Tibial artery (tissue), 4 donors: ENCODE results near the gene THEM4.

Source experiments
- DNase-seq, 2 donors: peaks; one replicate each; pipeline ENCODE4 v3.0.0-alpha.2; 2019
- H3K27ac ChIP-seq, 2 donors: fragments of 200-600 bp; sonication (generic) in 1 of 2; 1 replicate in 1 of 2; 2 replicates in 1 of 2; pipeline ENCODE4 v1.5.1; 2018 to 2019; ENCODE audit warnings: mild to moderate bottlenecking in 1 of 2
- H3K27me3 ChIP-seq, 2 donors: fragments of 200-600 bp; sonication (generic) in 1 of 2; one replicate each; pipeline versions ENCODE4 v1.5.1 to v1.6.0; 2016 to 2019
- H3K36me3 ChIP-seq, 3 donors: fragments of 200-600 bp; sonication (generic) in 2 of 3; one replicate each; pipeline ENCODE4 v1.5.1; 2016 to 2019; ENCODE audit warnings: mild to moderate bottlenecking in 2 of 3
- H3K4me1 ChIP-seq, 4 donors: fragments of 200-600 bp; sonication (generic) in 2 of 4; 1 replicate in 3 of 4; 2 replicates in 1 of 4; pipeline ENCODE4 v1.5.1; 2016 to 2019
- H3K4me3 ChIP-seq, 2 donors: fragments of 200-600 bp; sonication (generic) in 1 of 2; 1 replicate in 1 of 2; 2 replicates in 1 of 2; pipeline ENCODE4 v1.5.1; 2018 to 2019; ENCODE audit warnings: mild to moderate bottlenecking in 2 of 2
- H3K9me3 ChIP-seq, 3 donors: fragments of 200-600 bp; sonication (generic) in 1 of 3; one replicate each; pipeline ENCODE4 v1.5.1; 2016 to 2019
- CTCF ChIP-seq, 2 experiments: fragments of 200-600 bp in 1 of 2; fragments of 450-650 bp in 1 of 2; IDR thresholded peaks; one replicate each; pipeline ENCODE4 v1.5.1; 2017 to 2019; ENCODE audit warnings: antibody characterized with exemption in 2 of 2, mild to moderate bottlenecking in 1 of 2, moderate library complexity in 1 of 2
- intact Hi-C: fragments of 100-400 bp; cut with DNase I; formaldehyde crosslinking; loops from one replicate; pipeline ENCODE4 v1.15.0; 2023; ENCODE audit warnings: low total_unique reads

Gene THEM4

GRCh38 chr1:151916726-151917370 is 7.5 kb upstream of the THEM4 start:
- no peak overlapping the region for H3K4me3 ChIP-seq
- TF ChIP-seq CTCF (IDR thresholded peaks at IDR 0.05) = no peak

GRCh38 chr1:151915061-151915686 is 5.9 kb upstream of the THEM4 start:
- TF ChIP-seq CTCF (IDR thresholded peaks at IDR 0.05) = no peak
- no peak for DNase-seq
- intact Hi-C loops = no loop called here
- no peaks in the 10 kb centered on the region for H3K27me3 ChIP-seq
- H3K27ac ChIP-seq = peak overlapping the region in 1 of 2 donors; percentile 14
- no peak overlapping the region for H3K4me3 ChIP-seq
- H3K36me3 ChIP-seq = no peaks in the 10 kb centered on the region
- no peaks in the 10 kb centered on the region for H3K9me3 ChIP-seq
- H3K4me1 ChIP-seq = peaks cover 0 to 1% (median 0%) of the 10 kb centered on the region in 4 donors

More at GRCh38 chr1:151916726-151917370, 7.5 kb upstream of the THEM4 start:
- Histone ChIP-seq H3K27ac (no peak overlapping the region), H3K4me1 (no peaks in the 10 kb centered on the region), H3K27me3 (no peaks in the 10 kb centered on the region), H3K36me3 (no peaks in the 10 kb centered on the region), H3K9me3 (no peaks in the 10 kb centered on the region)
- no peak for DNase-seq
- intact Hi-C loops = no loop called here

GRCh38 chr1:151914076-151914475 is 4.8 kb upstream of the THEM4 start:
- DNase-seq = no peak
- Histone ChIP-seq H3K36me3 (no peaks in the 10 kb centered on the region), H3K4me1 (peaks cover 0 to 5% (median 2%) of the 10 kb centered on the region in 4 donors), H3K27ac (no peak overlapping the region), H3K27me3 (no peaks in the 10 kb centered on the region), H3K9me3 (no peaks in the 10 kb centered on the region), H3K4me3 (no peak overlapping the region)
- intact Hi-C loops = no loop called here
- no peak for TF ChIP-seq CTCF (IDR thresholded peaks at IDR 0.05)

GRCh38 chr1:151912973-151913372 is 3.7 kb upstream of the THEM4 start:
- peaks cover 0 to 15% (median 8%) of the 10 kb centered on the region in 4 donors for H3K4me1 ChIP-seq
- no peak overlapping the region for H3K4me3 ChIP-seq
- intact Hi-C loops = no loop called here
- DNase-seq = no peak
- TF ChIP-seq CTCF (IDR thresholded peaks at IDR 0.05) = no peak
- no peak overlapping the region for H3K27ac ChIP-seq
- H3K27me3 ChIP-seq = no peaks in the 10 kb centered on the region
- H3K9me3 ChIP-seq = no peaks in the 10 kb centered on the region
- H3K36me3 ChIP-seq = no peaks in the 10 kb centered on the region

GRCh38 chr1:151908228-151908691 is 1.1 kb downstream of the THEM4 start:
- no peak for DNase-seq
- peak overlapping the region in 1 of 2 donors; percentile 66 for H3K4me3 ChIP-seq
- peaks cover 0 to 21% (median 8%) of the 10 kb centered on the region in 4 donors for H3K4me1 ChIP-seq
- H3K27ac ChIP-seq = no peak overlapping the region
- H3K36me3 ChIP-seq = peaks cover 0 to 6% (median 0%) of the 10 kb centered on the region in 3 donors
- no peak for TF ChIP-seq CTCF (IDR thresholded peaks at IDR 0.05)
- intact Hi-C loops = no loop called here
- no peaks in the 10 kb centered on the region for H3K27me3 ChIP-seq
- peaks cover 0 to 5% (median 0%) of the 10 kb centered on the region in 3 donors for H3K9me3 ChIP-seq
